ENCODE measurements around the gene MAPKBP1. TPM values are rescaled to one million over a fixed set of nuclear protein-coding genes. Genes with fewer than 3 reads are reported as not detected.

The MAPKBP1 gene
- total and polyA plus RNA-seq, 12 donors, result 3.4 to 27.2 (median 13.3) TPM

DNA sequence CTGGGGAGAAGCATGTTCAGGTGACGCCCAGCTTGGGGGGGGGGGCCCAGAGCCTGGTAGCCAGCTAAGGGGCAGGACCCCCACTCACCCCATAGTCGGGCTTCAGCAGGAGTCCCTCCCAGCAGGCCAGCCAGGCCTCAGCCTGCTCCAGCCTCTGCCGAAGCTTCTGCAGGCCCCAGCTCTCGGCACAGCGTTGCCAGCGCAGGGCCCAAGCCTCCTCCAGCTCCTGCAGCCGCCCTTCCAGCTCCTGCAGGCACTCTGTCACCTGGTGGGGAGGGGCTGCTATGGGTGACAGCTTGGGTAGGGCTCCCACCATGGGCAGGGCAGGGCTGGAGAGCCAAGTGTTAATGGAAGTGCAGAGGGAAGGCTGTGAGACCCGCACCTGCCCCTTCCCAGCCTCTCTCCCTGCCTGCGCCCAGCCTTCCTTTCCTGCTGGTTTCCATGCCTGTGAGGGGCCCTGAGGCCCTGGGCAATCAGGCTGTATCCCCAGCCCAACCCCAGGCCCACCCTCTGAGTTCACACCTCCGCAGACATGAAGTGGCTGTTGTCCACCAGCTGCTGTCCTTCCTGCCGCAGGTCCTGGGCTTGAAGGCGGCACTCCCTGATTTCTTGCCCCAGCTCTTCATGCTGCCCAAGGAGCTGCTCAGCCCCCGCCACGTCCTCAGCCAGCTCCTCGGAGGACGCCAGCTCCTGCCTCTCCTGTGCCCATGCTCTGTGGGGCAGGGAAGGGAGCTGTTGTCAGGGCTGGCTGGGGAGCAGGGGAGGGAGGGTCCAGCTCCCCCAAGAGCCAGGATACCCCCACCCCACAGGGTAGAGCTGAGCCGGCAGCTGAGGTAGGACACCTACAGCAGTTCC lies 78.7 kb downstream of the MAPKBP1 start:
- Histone ChIP-seq H3K27ac (no peak overlapping the region), H3K4me3 (no peak overlapping the region), H3K36me3 (peaks cover 0 to 12% (median 4%) of the 10 kb centered on the region in 9 donors), H3K27me3 (no peaks in the 10 kb centered on the region), H3K4me1 (no peaks in the 10 kb centered on the region), H3K9me3 (no peaks in the 10 kb centered on the region)
- DNase-seq (no peak), ATAC-seq (no peak)
- intact Hi-C loops (cut with DNase I), result no loop called here
- WGBS, 2 donors, result 81 to 83% methylated on average over 17 of the region's 17 CpGs
- no peak for TF ChIP-seq CTCF (IDR thresholded peaks at IDR 0.05)

DNA sequence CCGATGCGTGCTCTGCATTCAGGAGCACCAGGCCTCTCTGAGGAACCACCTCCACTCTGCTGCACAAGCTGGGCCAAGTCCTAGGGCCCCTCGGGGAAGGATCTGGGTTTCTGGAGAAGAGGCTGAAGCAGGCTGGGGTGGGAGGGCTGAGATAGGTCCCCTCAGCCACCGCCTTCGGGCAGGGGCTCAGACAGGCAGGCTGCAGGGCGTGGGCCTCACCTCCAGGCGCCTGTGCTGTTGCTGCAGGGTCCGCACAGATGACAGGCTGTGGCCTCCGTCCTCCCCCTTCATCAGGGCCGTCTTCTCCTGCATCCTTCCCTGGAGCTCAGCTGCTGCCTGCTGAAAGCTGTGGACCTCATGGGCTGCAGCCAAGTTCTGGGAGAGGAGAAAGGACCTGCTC lies 79.5 kb downstream of the MAPKBP1 start:
- ATAC-seq (no peak), DNase-seq (no peak)
- Histone ChIP-seq H3K36me3 (peaks cover 0 to 3% (median 0%) of the 10 kb centered on the region in 9 donors), H3K4me3 (no peak overlapping the region), H3K9me3 (no peaks in the 10 kb centered on the region), H3K27me3 (no peaks in the 10 kb centered on the region), H3K27ac (no peak overlapping the region), H3K4me1 (no peaks in the 10 kb centered on the region)
- intact Hi-C loops (cut with DNase I), result no loop called here
- 80 to 81% methylated on average over 10 of the region's 10 CpGs for WGBS, 2 donors
- no peak for TF ChIP-seq CTCF (IDR thresholded peaks at IDR 0.05)

- H3K9me3 ChIP-seq, result no peaks in the 10 kb centered on the region
- no peak overlapping the region for H3K27ac ChIP-seq
- TF ChIP-seq CTCF (IDR thresholded peaks at IDR 0.05), result no peak
- ATAC-seq, result no peak
- intact Hi-C loops (cut with DNase I), result no loop called here
- no peak for DNase-seq
- no peaks in the 10 kb centered on the region for H3K4me1 ChIP-seq
- no peaks in the 10 kb centered on the region for H3K27me3 ChIP-seq
- no peaks in the 10 kb centered on the region for H3K36me3 ChIP-seq
- H3K4me3 ChIP-seq, result no peak overlapping the region
- 94% methylated on average over 9 of the region's 9 CpGs for WGBS, 2 donors
Observed at GRCh38 chr15:41854443-41854842, 80.2 kb downstream of the MAPKBP1 start.

- no peak overlapping the region for H3K27ac ChIP-seq
- intact Hi-C loops (cut with DNase I), result no loop called here
- H3K4me1 ChIP-seq, result peaks cover 0 to 5% (median 0%) of the 10 kb centered on the region in 9 donors
- no peaks in the 10 kb centered on the region for H3K27me3 ChIP-seq
- H3K4me3 ChIP-seq, result no peak overlapping the region
- H3K9me3 ChIP-seq, result no peaks in the 10 kb centered on the region
- WGBS, 2 donors, result 79 to 81% methylated on average over 30 of the region's 30 CpGs
- H3K36me3 ChIP-seq, result no peaks in the 10 kb centered on the region
- ATAC-seq (no peak), DNase-seq (no peak)
- TF ChIP-seq CTCF (IDR thresholded peaks at IDR 0.05), result no peak
Observed at GRCh38 chr15:41855261-41855961, 81.1 kb downstream of the MAPKBP1 start.

Data from heart right ventricle (tissue), 16 donors.